ENCODE results near the gene GTPBP3. TPM values are rescaled to one million over a fixed set of nuclear protein-coding genes. Genes with fewer than 3 reads are reported as not detected.
A peak's percentile ranks its signal among the peaks of the same experiment; 100 is the strongest.

The GTPBP3 gene
- total and polyA plus RNA-seq, 2 of the 13 experiments (the other 11 are each of a cell fraction or from before 2014, with no cell fraction given) = 17.5 to 30.0 TPM

GRCh38 chr19:17379221-17379631 is 41.9 kb downstream of the GTPBP3 start:
- CTCF ChIA-PET (ENCODE audit: low intra/inter-chr PET ratio, low total read pairs) = no interaction called here
- BruUV-seq (replicated peaks) = no TSS peak
- in situ Hi-C loops (cut with HindIII; ENCODE audit: extremely low pct_ligation_motif_present, low pct_unique_long_range_greater_than_20kb) = no loop called here
- Histone ChIP-seq H3K27ac (ENCODE audit: extremely low read length, insufficient read depth, low read length) (no peak overlapping the region), H2AFZ (ENCODE audit: low read length) (no peak overlapping the region), H3K4me2 (ENCODE audit: low read depth, low read length) (peak overlapping the region; percentile 72), H3K79me2 (ENCODE audit: insufficient read depth, low read length) (no peaks in the 10 kb centered on the region), H3K36me3 (replicated peaks in 1 of 2; ENCODE audit: control insufficient read depth in 1 of 2, insufficient read depth in 2 of 2, low read length in 2 of 2) (no peaks in the 10 kb centered on the region), H4K20me1 (ENCODE audit: insufficient read depth, low read length) (no peaks in the 10 kb centered on the region), H3K9ac (ENCODE audit: insufficient read depth, low read depth, low read length) (no peak overlapping the region), H3K4me3 (replicated peaks in 1 of 3; ENCODE audit: insufficient read depth in 1 of 3, low read depth in 2 of 3, low read length in 3 of 3) (peak overlapping the region; percentile 1 to 62 (median 6); a peak in 2 of 6 replicates), H3K4me1 (ENCODE audit: insufficient read depth, low read length) (peaks cover 24% of the 10 kb centered on the region), H3K27me3 (ENCODE audit: control insufficient read depth in 1 of 2, insufficient read depth in 2 of 2, low read length in 2 of 2) (peaks cover 0 to 8% of the 10 kb centered on the region in 2 experiments; a peak in 3 of 5 replicates), H3K9me3 (ENCODE audit: low read length) (no peaks in the 10 kb centered on the region)
- POLR2A ChIA-PET = no interaction called here
- FAIRE-seq = no peak
- intact Hi-C loops (cut with micrococcal nuclease; ENCODE audit: unreplicated experiment) = no loop called here
- no peak for DNase-seq (ENCODE audit: low spot score)
- ATAC-seq = no peak; the same call in 1 of the 3 replicates
- 3% methylated on average over 6 of the region's 14 CpGs for WGBS (ENCODE audit: low lambda C conversion rate)
- no peak for TF ChIP-seq ZNF800 (CRISPR knock-in tag; IDR thresholded peaks at IDR 0.05)
- TF ChIP-seq ZNF615 (CRISPR knock-in tag; IDR thresholded peaks at IDR 0.05; ENCODE audit: borderline replicate concordance) = no peak
- no peak for TF ChIP-seq ZBED4 (CRISPR knock-in tag; IDR thresholded peaks at IDR 0.05; ENCODE audit: borderline replicate concordance)
- TF ChIP-seq ERF (CRISPR knock-in tag; IDR thresholded peaks at IDR 0.05) = no peak
- no peak for TF ChIP-seq ONECUT2 (CRISPR knock-in tag; IDR thresholded peaks at IDR 0.05)
- 0 out of 2 replicates have a peak, but pooled peaks have one; percentile 29 for TF ChIP-seq ZBTB7B (CRISPR knock-in tag; IDR thresholded peaks at IDR 0.05)
- no peak for TF ChIP-seq BRD4 (CRISPR knock-in tag; IDR thresholded peaks at IDR 0.05)
- no peak for TF ChIP-seq ZKSCAN5 (CRISPR knock-in tag; IDR thresholded peaks at IDR 0.05)
- no peak for TF ChIP-seq CREM (IDR thresholded peaks at IDR 0.05)
- TF ChIP-seq CREM (CRISPR knock-in tag; IDR thresholded peaks at IDR 0.05) = no peak
- no peak for TF ChIP-seq MIXL1 (CRISPR knock-in tag; IDR thresholded peaks at IDR 0.05)
- TF ChIP-seq NR1H2 (CRISPR knock-in tag; IDR thresholded peaks at IDR 0.05; ENCODE audit: borderline replicate concordance, low read depth) = no peak
- no peak for TF ChIP-seq ZNF343 (CRISPR knock-in tag; IDR thresholded peaks at IDR 0.05)
- TF ChIP-seq ZNF703 (CRISPR knock-in tag; IDR thresholded peaks at IDR 0.05; ENCODE audit: borderline replicate concordance) = no peak
- TF ChIP-seq GABPA (IDR thresholded peaks at IDR 0.05; ENCODE audit: low read depth, low read length) = peak; percentile 27; the same call in 1 of the 2 replicates
- peak; percentile 65 for TF ChIP-seq GABPA (CRISPR knock-in tag; IDR thresholded peaks at IDR 0.05; ENCODE audit: low read depth)
- TF ChIP-seq IKZF1 (IDR thresholded peaks at IDR 0.05) = no peak
- no peak for TF ChIP-seq U2AF2 (IDR thresholded peaks at IDR 0.05; ENCODE audit: low read depth, low read length)
- no peak for TF ChIP-seq CC2D1A (CRISPR knock-in tag; IDR thresholded peaks at IDR 0.05)
- no peak for TF ChIP-seq ZSCAN22 (CRISPR knock-in tag; IDR thresholded peaks at IDR 0.05)
- TF ChIP-seq ZMAT5 (CRISPR knock-in tag; IDR thresholded peaks at IDR 0.05; ENCODE audit: borderline replicate concordance, low read depth) = no peak
- no peak for TF ChIP-seq ZNF264 (CRISPR knock-in tag; IDR thresholded peaks at IDR 0.05)
- 0 out of 2 replicates have a peak, but pooled peaks have one; percentile 31 for TF ChIP-seq EED (CRISPR knock-in tag; IDR thresholded peaks at IDR 0.05)
- no peak for TF ChIP-seq ZNF619 (CRISPR knock-in tag; IDR thresholded peaks at IDR 0.05)
